Omental fat pad (tissue), 4 donors: ENCODE results near the gene ING1. TPM values are rescaled to one million over a fixed set of nuclear protein-coding genes. Genes with fewer than 3 reads are reported as not detected.
"Not testable (repeated sequence)": the region's sequence is repeated elsewhere in the genome, so short reads cannot be mapped to it uniquely, and the experiment has no call there.

ENCODE experiments used
- ATAC-seq: fragments of 150-250 bp; one replicate; pipeline ENCODE4 v1.9.1; 2016; ENCODE audit warnings: mild to moderate bottlenecking, moderate library complexity; ENCODE audit not compliant: low FRiP score
- DNase-seq: peaks from one replicate; pipeline ENCODE4 v3.0.0-alpha.2; 2019; ENCODE audit warnings: low spot score
- CTCF ChIP-seq, 3 donors: fragments of 450-650 bp; IDR thresholded peaks; one replicate each; pipeline ENCODE4 v1.5.1; 2016 to 2017; ENCODE audit warnings: antibody characterized with exemption in 3 of 3, mild to moderate bottlenecking in 3 of 3, moderate library complexity in 2 of 3
- total RNA-seq, 4 donors: library from RNA; depleted of rRNA; stranded (reverse); fragments of >200 nt; gene quantifications; one replicate each; pipeline ENCODE4 v1.1.0, GENCODE V29; 2016

ING1 gene
- total RNA-seq, 4 donors from 2014 or later = 14.9 to 56.6 (median 20.8) TPM

GRCh38 chr13:110722971-110723370, 9.5 kb downstream of the ING1 start:
- DNase-seq (no peak), ATAC-seq (no peak)
- no peak for TF ChIP-seq CTCF (IDR thresholded peaks at IDR 0.05)

- no peak for TF ChIP-seq CTCF (IDR thresholded peaks at IDR 0.05)
- DNase-seq = no peak
- ATAC-seq = no peak
These were observed 10.1 kb downstream of the ING1 start for GRCh38 chr13:110723598-110723997.

- DNase-seq, ATAC-seq: not testable (repeated sequence)
These were observed 12.7 kb downstream of the ING1 start for GRCh38 chr13:110726153-110726552.

- no peak for DNase-seq
- no peak for ATAC-seq
- no peak for TF ChIP-seq CTCF (IDR thresholded peaks at IDR 0.05)
These were observed 13.2 kb downstream of the ING1 start for GRCh38 chr13:110726726-110727125.

GRCh38 chr13:110731072-110731471, 17.6 kb downstream of the ING1 start:
- TF ChIP-seq CTCF (IDR thresholded peaks at IDR 0.05) = no peak
- DNase-seq = no peak
- no peak for ATAC-seq

- ATAC-seq (no peak), DNase-seq (no peak)
- TF ChIP-seq CTCF (IDR thresholded peaks at IDR 0.05) = no peak
These were observed 21.1 kb downstream of the ING1 start for GRCh38 chr13:110734561-110734960.

GRCh38 chr13:110737555-110737954, 24.1 kb downstream of the ING1 start:
- no peak for ATAC-seq
- no peak for DNase-seq
- TF ChIP-seq CTCF (IDR thresholded peaks at IDR 0.05) = no peak

GRCh38 chr13:110743687-110744086, 30.2 kb downstream of the ING1 start:
- DNase-seq (no peak), ATAC-seq (no peak)
- TF ChIP-seq CTCF (IDR thresholded peaks at IDR 0.05) = no peak
